22Rv1 (cell line): Measurements from ENCODE around the gene PPP1R15B.

ENCODE experiments used
- H3K27ac ChIP-seq: fragments of 450-650 bp; 2 replicates; pipeline ENCODE4 v1.5.1; 2017
- CTCF ChIP-seq: fragments of 450-650 bp; IDR thresholded peaks from 2 replicates; pipeline ENCODE4 v1.5.1; 2017; ENCODE audit warnings: mild to moderate bottlenecking
- ZFX ChIP-seq: fragments of 450-650 bp; IDR thresholded peaks from 2 replicates; pipeline ENCODE4 v1.6.1; 2017; ENCODE audit warnings: antibody characterized with exemption, borderline replicate concordance

The PPP1R15B gene

GRCh38 chr1:204357551-204358490, 53.8 kb downstream of the PPP1R15B start:
- TF ChIP-seq ZFX = no peak
- no peak for TF ChIP-seq CTCF
- no peak overlapping the region for H3K27ac ChIP-seq

GRCh38 chr1:204356997-204357396, 54.6 kb downstream of the PPP1R15B start:
- TF ChIP-seq CTCF (no peak), ZFX (no peak)
- H3K27ac ChIP-seq = no peak overlapping the region

- TF ChIP-seq CTCF = no peak
- TF ChIP-seq ZFX = no peak
- no peak overlapping the region for H3K27ac ChIP-seq
Measured at GRCh38 chr1:204355913-204356312, 55.7 kb downstream of the PPP1R15B start.

- H3K27ac ChIP-seq = no peak overlapping the region
- TF ChIP-seq ZFX (no peak), CTCF (no peak)
Measured at GRCh38 chr1:204354579-204354978, 57.0 kb downstream of the PPP1R15B start.
